K562 (cell line): ENCODE data around the gene KBTBD4. TPM values are rescaled to one million over a fixed set of nuclear protein-coding genes. Genes with fewer than 3 reads are reported as not detected.

Experiments
- C11orf30 ChIP-seq: fragments of 450-650 bp; IDR thresholded peaks from 2 replicates; pipeline ENCODE4 v1.6.1; 2016; ENCODE audit warnings: low read depth, mild to moderate bottlenecking
- CHD4 ChIP-seq: fragments of 200-600 bp; sonication (generic); IDR thresholded peaks from 3 replicates; pipeline ENCODE4 v1.6.1; 2012; ENCODE audit warnings: low read depth, mild to moderate bottlenecking, mixed read lengths, low read length, inconsistent platforms; ENCODE audit not compliant: insufficient read depth, insufficient replicate concordance, poor library complexity, severe bottlenecking
- HNRNPK ChIP-seq: fragments of 200-400 bp; formaldehyde crosslinking; IDR thresholded peaks from one replicate; pipeline ENCODE4 v1.6.1; 2018; ENCODE audit warnings: mild to moderate bottlenecking, low read depth, low read length; ENCODE audit not compliant: poor library complexity, severe bottlenecking
- KDM5B ChIP-seq: fragments of 200-600 bp; sonication (generic); IDR thresholded peaks from 2 replicates; pipeline ENCODE4 v1.6.1; 2012; ENCODE audit warnings: low read depth, mild to moderate bottlenecking, moderate library complexity, low read length, control low read depth, inconsistent platforms; ENCODE audit not compliant: insufficient replicate concordance
- LCOR ChIP-seq: sonication (generic); formaldehyde crosslinking; IDR thresholded peaks from 2 replicates; pipeline ENCODE4 v1.8.0; 2022; ENCODE audit warnings: mild to moderate bottlenecking, missing genetic modification reagents
- MBD2 ChIP-seq: sonication (generic); IDR thresholded peaks from 2 replicates; pipeline ENCODE4 v1.6.1; 2016; ENCODE audit warnings: low read depth, borderline replicate concordance
- NUFIP1 ChIP-seq: fragments of 450-650 bp; IDR thresholded peaks from 2 replicates; pipeline ENCODE4 v1.6.1; 2018; ENCODE audit not compliant: partially characterized antibody
- PCBP1 ChIP-seq: fragments of 200-400 bp; formaldehyde crosslinking; IDR thresholded peaks from 2 replicates; pipeline ENCODE4 v1.6.1; 2018; ENCODE audit warnings: mild to moderate bottlenecking, low read depth, low read length; ENCODE audit not compliant: poor library complexity, severe bottlenecking
- POLR2AphosphoS5 ChIP-seq: IDR thresholded peaks from 2 replicates; pipeline ENCODE4 v1.6.1; 2011; ENCODE audit warnings: mild to moderate bottlenecking, low read depth, low read length, moderate library complexity; ENCODE audit not compliant: control insufficient read depth, insufficient read depth
- XRCC3 ChIP-seq: fragments of 450-650 bp; IDR thresholded peaks from 2 replicates; pipeline ENCODE4 v1.6.1; 2017; ENCODE audit warnings: mild to moderate bottlenecking, moderate library complexity
- ZNF354B ChIP-seq: fragments of 250-450 bp; sonication (Bioruptor Pico); IDR thresholded peaks from 2 replicates; pipeline ENCODE4 v1.4.0; 2020
- ZNF644 ChIP-seq: fragments of 200-800 bp; sonication (Bioruptor generic); IDR thresholded peaks from 2 replicates; pipeline ENCODE4 v1.6.1; 2016; ENCODE audit warnings: low read depth, missing genetic modification characterization, missing compliant biosample characterization
- ZNF696 ChIP-seq: fragments of 250-450 bp; sonication (Bioruptor Pico); conservative IDR thresholded peaks from 2 replicates; pipeline ENCODE4 v1.4.0; 2020; ENCODE audit warnings: mild to moderate bottlenecking, moderate library complexity
- polyA plus RNA-seq, 8 experiments: library from polyadenylated mRNA; depleted of rRNA in 4 of 8; stranded (reverse) in 5 of 8; unstranded in 3 of 8; fragments of >200 nt; fragmentation: Nextera tagmentation in 2 of 8; fragmentation: Illumina TruSeq in 1 of 8; extraction: Ambion mirVana in 2 of 8; extraction: Trizol in 1 of 8; gene quantifications; 2 replicates each; pipeline versions ENCODE4 v1.2.1 to v1.2.3, GENCODE V29; 2011 to 2014; ENCODE audit warnings: inconsistent platforms in 1 of 8, missing spikeins in 1 of 8
- total RNA-seq, 7 experiments: library from RNA; depleted of rRNA in 6 of 7; stranded (reverse); fragments of >200 nt in 6 of 7; fragmentation: Illumina TruSeq in 2 of 7; extraction: Trizol in 2 of 7; gene quantifications; 2 replicates each; pipeline versions ENCODE4 v1.2.1 to v1.2.3, GENCODE V29; 2011 to 2021; ENCODE audit warnings: low replicate concordance in 1 of 7
- TF ChIP-seq, protein P1 (sequence below): fragments of 250-450 bp; sonication (Bioruptor Pico); IDR thresholded peaks from 2 replicates; pipeline ENCODE4 v1.4.0; 2020
- TF ChIP-seq, protein P2 (sequence below): sonication (generic); formaldehyde crosslinking; IDR thresholded peaks from 2 replicates; pipeline ENCODE4 v1.8.0; 2023; ENCODE audit warnings: missing genetic modification reagents, mild to moderate bottlenecking, borderline replicate concordance

The KBTBD4 gene
- total and polyA plus RNA-seq, 9 of the 15 experiments (the other 6 are each of a cell fraction or from before 2014, with no cell fraction given), result 7.0 to 33.9 (median 13.3) TPM

- TF ChIP-seq, protein P1, sequence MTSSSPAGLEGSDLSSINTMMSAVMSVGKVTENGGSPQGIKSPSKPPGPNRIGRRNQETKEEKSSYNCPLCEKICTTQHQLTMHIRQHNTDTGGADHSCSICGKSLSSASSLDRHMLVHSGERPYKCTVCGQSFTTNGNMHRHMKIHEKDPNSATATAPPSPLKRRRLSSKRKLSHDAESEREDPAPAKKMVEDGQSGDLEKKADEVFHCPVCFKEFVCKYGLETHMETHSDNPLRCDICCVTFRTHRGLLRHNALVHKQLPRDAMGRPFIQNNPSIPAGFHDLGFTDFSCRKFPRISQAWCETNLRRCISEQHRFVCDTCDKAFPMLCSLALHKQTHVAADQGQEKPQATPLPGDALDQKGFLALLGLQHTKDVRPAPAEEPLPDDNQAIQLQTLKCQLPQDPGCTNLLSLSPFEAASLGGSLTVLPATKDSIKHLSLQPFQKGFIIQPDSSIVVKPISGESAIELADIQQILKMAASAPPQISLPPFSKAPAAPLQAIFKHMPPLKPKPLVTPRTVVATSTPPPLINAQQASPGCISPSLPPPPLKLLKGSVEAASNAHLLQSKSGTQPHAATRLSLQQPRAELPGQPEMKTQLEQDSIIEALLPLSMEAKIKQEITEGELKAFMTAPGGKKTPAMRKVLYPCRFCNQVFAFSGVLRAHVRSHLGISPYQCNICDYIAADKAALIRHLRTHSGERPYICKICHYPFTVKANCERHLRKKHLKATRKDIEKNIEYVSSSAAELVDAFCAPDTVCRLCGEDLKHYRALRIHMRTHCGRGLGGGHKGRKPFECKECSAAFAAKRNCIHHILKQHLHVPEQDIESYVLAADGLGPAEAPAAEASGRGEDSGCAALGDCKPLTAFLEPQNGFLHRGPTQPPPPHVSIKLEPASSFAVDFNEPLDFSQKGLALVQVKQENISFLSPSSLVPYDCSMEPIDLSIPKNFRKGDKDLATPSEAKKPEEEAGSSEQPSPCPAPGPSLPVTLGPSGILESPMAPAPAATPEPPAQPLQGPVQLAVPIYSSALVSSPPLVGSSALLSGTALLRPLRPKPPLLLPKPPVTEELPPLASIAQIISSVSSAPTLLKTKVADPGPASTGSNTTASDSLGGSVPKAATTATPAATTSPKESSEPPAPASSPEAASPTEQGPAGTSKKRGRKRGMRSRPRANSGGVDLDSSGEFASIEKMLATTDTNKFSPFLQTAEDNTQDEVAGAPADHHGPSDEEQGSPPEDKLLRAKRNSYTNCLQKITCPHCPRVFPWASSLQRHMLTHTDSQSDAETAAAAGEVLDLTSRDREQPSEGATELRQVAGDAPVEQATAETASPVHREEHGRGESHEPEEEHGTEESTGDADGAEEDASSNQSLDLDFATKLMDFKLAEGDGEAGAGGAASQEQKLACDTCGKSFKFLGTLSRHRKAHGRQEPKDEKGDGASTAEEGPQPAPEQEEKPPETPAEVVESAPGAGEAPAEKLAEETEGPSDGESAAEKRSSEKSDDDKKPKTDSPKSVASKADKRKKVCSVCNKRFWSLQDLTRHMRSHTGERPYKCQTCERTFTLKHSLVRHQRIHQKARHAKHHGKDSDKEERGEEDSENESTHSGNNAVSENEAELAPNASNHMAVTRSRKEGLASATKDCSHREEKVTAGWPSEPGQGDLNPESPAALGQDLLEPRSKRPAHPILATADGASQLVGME, result 0 out of 2 replicates have a peak, but pooled peaks have one; percentile 57
- no peak for TF ChIP-seq MBD2
- TF ChIP-seq ZNF644 (tag), result 0 out of 2 replicates have a peak, but pooled peaks have one; percentile 64
- TF ChIP-seq NUFIP1, result no peak
- TF ChIP-seq C11orf30, result peak; percentile 43
- peak; percentile 97 for TF ChIP-seq KDM5B
- peak; percentile 73 for TF ChIP-seq POLR2AphosphoS5
- no peak for TF ChIP-seq HNRNPK
- TF ChIP-seq LCOR (CRISPR knock-in tag), result peak; percentile 84; the same call in 1 of the 2 replicates
- no peak for TF ChIP-seq ZNF354B (CRISPR knock-in tag)
- peak; percentile 50 for TF ChIP-seq PCBP1
- TF ChIP-seq XRCC3, result no peak
- TF ChIP-seq ZNF696 (CRISPR knock-in tag), result no peak
- TF ChIP-seq, protein P2, sequence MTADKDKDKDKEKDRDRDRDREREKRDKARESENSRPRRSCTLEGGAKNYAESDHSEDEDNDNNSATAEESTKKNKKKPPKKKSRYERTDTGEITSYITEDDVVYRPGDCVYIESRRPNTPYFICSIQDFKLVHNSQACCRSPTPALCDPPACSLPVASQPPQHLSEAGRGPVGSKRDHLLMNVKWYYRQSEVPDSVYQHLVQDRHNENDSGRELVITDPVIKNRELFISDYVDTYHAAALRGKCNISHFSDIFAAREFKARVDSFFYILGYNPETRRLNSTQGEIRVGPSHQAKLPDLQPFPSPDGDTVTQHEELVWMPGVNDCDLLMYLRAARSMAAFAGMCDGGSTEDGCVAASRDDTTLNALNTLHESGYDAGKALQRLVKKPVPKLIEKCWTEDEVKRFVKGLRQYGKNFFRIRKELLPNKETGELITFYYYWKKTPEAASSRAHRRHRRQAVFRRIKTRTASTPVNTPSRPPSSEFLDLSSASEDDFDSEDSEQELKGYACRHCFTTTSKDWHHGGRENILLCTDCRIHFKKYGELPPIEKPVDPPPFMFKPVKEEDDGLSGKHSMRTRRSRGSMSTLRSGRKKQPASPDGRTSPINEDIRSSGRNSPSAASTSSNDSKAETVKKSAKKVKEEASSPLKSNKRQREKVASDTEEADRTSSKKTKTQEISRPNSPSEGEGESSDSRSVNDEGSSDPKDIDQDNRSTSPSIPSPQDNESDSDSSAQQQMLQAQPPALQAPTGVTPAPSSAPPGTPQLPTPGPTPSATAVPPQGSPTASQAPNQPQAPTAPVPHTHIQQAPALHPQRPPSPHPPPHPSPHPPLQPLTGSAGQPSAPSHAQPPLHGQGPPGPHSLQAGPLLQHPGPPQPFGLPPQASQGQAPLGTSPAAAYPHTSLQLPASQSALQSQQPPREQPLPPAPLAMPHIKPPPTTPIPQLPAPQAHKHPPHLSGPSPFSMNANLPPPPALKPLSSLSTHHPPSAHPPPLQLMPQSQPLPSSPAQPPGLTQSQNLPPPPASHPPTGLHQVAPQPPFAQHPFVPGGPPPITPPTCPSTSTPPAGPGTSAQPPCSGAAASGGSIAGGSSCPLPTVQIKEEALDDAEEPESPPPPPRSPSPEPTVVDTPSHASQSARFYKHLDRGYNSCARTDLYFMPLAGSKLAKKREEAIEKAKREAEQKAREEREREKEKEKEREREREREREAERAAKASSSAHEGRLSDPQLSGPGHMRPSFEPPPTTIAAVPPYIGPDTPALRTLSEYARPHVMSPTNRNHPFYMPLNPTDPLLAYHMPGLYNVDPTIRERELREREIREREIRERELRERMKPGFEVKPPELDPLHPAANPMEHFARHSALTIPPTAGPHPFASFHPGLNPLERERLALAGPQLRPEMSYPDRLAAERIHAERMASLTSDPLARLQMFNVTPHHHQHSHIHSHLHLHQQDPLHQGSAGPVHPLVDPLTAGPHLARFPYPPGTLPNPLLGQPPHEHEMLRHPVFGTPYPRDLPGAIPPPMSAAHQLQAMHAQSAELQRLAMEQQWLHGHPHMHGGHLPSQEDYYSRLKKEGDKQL (CRISPR knock-in tag), result no peak
- TF ChIP-seq CHD4, result no peak
Observed at GRCh38 chr11:47565340-47566148, 13.2 kb downstream of the KBTBD4 start, which contains the start of gene PTPMT1 (continued).
